ENCODE measurements around the gene MTCL3.

The MTCL3 gene

DNA sequence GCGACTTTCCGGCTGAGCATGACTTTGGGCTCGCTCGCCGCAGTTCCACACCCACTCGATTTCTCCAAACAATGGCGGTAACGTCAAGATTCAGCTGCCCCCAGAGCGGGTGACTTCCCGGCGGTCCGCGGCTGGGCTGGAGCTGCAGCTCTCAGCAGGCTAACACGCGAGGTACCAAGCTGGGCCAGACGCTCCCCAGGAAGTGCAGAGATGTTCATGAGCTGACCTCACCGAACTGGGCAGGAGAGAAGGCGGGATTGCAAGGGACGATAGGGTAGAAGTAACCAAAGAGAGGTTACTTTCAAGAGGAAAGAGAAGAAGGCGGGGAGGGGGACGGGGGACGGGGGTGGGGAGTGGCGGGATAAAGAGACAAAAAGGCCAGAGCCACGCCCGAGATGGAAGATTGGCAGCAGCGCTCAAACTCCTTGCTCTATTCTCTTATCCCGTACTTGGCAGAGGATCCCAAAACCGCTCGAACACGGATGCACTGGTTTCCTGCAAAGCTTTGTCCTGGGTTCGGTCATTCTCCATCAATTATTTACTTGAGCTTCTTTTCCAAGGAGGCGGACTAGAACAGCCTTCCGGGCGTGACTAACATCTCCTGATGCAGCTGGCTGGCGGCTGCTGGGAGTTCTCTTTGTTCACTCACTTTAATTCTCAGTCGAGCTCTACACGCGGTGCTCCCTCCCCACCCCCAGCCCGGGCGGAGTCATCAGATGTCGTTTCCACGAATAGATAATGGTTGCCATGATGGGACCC is at the start of gene MTCL3:
TSS of gene MTCL3 (minus strand) at position 626 of the 759 bp plus-strand sequence.
- TF ChIP-seq, protein P1, sequence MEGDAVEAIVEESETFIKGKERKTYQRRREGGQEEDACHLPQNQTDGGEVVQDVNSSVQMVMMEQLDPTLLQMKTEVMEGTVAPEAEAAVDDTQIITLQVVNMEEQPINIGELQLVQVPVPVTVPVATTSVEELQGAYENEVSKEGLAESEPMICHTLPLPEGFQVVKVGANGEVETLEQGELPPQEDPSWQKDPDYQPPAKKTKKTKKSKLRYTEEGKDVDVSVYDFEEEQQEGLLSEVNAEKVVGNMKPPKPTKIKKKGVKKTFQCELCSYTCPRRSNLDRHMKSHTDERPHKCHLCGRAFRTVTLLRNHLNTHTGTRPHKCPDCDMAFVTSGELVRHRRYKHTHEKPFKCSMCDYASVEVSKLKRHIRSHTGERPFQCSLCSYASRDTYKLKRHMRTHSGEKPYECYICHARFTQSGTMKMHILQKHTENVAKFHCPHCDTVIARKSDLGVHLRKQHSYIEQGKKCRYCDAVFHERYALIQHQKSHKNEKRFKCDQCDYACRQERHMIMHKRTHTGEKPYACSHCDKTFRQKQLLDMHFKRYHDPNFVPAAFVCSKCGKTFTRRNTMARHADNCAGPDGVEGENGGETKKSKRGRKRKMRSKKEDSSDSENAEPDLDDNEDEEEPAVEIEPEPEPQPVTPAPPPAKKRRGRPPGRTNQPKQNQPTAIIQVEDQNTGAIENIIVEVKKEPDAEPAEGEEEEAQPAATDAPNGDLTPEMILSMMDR (IDR thresholded peaks at IDR 0.05): no peak
- H3K27ac ChIP-seq: no peak within 1 kb of the TSS
- intact Hi-C loops (cut with DNase I): no loop called here
- H3K9ac ChIP-seq (ENCODE audit: low read depth in 2 of 2, low read length in 2 of 2): no peak within 1 kb of the TSS
- H3K27me3 ChIP-seq: peaks cover 33% of the 10 kb centered on the region
- no peak within 1 kb of the TSS for H3K4me3 ChIP-seq
- peaks cover 14% of the 10 kb centered on the region for H3K4me1 ChIP-seq
- no peak for DNase-seq
- no peaks in the 10 kb centered on the region for H3K9me3 ChIP-seq
- no peaks in the 10 kb centered on the region for H3K36me3 ChIP-seq

DNA sequence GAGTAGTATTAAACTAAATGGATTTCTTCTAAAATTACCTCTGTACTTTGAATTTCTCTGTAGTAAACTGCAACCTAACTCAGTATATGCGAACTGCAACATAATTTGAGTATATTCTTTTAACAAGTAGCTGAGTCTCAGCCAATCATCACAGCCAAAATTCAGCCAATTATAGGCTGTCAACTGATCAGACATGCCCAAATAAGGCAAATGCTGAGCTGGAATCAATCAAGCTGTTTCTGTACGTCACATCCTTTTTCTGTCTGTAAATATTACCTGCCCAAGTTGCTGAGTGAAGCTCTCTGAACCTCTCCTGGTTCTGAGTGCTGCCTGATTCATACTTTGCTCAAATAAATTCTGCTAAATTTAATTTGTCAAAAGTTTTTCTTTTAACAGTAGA is 48.3 kb upstream of the MTCL3 start:
- no peaks in the 10 kb centered on the region for H3K27me3 ChIP-seq
- no peak overlapping the region for H3K27ac ChIP-seq
- no peaks in the 10 kb centered on the region for H3K9me3 ChIP-seq
- intact Hi-C loops (cut with DNase I): no loop called here
- H3K36me3 ChIP-seq: no peaks in the 10 kb centered on the region
- no peak overlapping the region for H3K4me3 ChIP-seq
- TF ChIP-seq, protein P1 (IDR thresholded peaks at IDR 0.05): no peak
- H3K4me1 ChIP-seq: no peaks in the 10 kb centered on the region
- DNase-seq: no peak
- H3K9ac ChIP-seq (ENCODE audit: low read depth in 2 of 2, low read length in 2 of 2): no peak overlapping the region

DNA sequence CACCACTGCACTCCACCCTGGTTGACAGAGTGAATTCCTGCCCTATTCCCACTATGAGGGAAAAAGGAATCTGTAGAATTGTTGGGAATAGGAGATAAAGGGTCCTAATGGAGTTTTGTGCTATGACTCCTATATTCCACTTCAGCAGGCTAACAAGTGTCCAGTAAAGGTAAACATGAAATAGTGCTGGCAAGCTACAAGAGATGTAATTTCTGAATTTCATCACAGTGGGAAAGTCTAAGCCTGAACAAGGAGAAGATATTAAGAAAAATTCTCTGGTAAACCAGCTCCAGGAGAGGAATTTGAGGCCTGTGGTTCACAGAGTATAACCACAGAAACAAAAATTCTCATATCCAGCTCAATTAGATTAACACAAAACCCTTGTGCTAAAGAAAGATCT is 47.5 kb upstream of the MTCL3 start:
- Histone ChIP-seq H3K4me3 (no peak overlapping the region), H3K9ac (ENCODE audit: low read depth in 2 of 2, low read length in 2 of 2) (no peak overlapping the region), H3K36me3 (no peaks in the 10 kb centered on the region), H3K4me1 (no peaks in the 10 kb centered on the region), H3K27me3 (no peaks in the 10 kb centered on the region), H3K9me3 (no peaks in the 10 kb centered on the region), H3K27ac (no peak overlapping the region)
- TF ChIP-seq, protein P1 (IDR thresholded peaks at IDR 0.05): no peak
- intact Hi-C loops (cut with DNase I): no loop called here
- no peak for DNase-seq

DNA sequence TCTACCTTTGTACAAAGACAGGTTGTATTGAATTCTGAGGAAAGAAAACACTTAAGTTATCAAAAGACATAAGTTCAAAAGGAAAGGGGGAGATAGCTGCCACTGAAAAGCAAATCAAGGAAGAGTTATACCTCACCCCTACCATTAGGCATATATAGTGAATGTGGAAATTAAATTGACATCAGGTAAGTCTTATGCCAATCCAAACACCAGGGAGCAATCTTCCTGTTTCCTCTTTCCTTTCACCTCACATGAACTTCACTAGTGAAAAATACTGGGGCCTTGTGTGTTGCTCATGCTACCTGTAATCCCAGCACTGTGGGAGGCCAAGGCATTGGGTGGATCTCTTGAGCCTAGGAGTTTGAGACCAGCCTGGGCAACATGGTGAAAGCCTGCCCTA is 47.0 kb upstream of the MTCL3 start:
- no peak overlapping the region for H3K4me3 ChIP-seq
- TF ChIP-seq, protein P1 (IDR thresholded peaks at IDR 0.05): no peak
- H3K9ac ChIP-seq (ENCODE audit: low read depth in 2 of 2, low read length in 2 of 2): no peak overlapping the region
- H3K4me1 ChIP-seq: no peaks in the 10 kb centered on the region
- no peaks in the 10 kb centered on the region for H3K27me3 ChIP-seq
- intact Hi-C loops (cut with DNase I): no loop called here
- no peaks in the 10 kb centered on the region for H3K9me3 ChIP-seq
- H3K27ac ChIP-seq: no peak overlapping the region
- no peaks in the 10 kb centered on the region for H3K36me3 ChIP-seq
- no peak for DNase-seq

DNA sequence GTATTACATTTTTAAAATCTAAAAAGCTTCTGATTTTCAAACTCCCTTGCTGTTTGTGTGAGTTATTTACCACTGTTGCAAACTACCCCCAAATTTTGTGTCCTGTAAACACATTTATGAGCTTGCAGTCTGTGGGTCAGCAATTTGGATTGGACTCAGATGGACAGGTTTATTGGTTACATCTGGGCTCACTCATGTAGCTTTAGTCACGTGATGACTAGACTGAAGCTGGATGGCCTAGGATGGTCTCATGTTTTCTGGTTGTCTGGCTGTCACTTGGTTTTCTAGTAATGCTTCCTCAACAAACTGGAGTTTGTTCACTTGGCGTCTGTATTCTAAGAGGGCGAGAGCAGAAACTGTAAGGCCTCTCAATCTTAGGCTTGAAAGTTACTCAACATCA is 45.6 kb upstream of the MTCL3 start:
- no peak overlapping the region for H3K9ac ChIP-seq (ENCODE audit: low read depth in 2 of 2, low read length in 2 of 2)
- no peaks in the 10 kb centered on the region for H3K36me3 ChIP-seq
- no peak overlapping the region for H3K4me3 ChIP-seq
- no peaks in the 10 kb centered on the region for H3K4me1 ChIP-seq
- TF ChIP-seq, protein P1 (IDR thresholded peaks at IDR 0.05): no peak
- H3K27me3 ChIP-seq: no peaks in the 10 kb centered on the region
- DNase-seq: no peak
- H3K27ac ChIP-seq: no peak overlapping the region
- intact Hi-C loops (cut with DNase I): no loop called here
- H3K9me3 ChIP-seq: no peaks in the 10 kb centered on the region

Data from colonic mucosa (tissue), 4 donors.